HepG2 (cell line): ENCODE results near the gene BICRAL. TPM values are rescaled to one million over a fixed set of nuclear protein-coding genes. Genes with fewer than 3 reads are reported as not detected.
"Not testable (repeated sequence)": the region's sequence is repeated elsewhere in the genome, so short reads cannot be mapped to it uniquely, and the experiment has no call there.

Experiments
- CBFB ChIP-seq: sonication (generic); formaldehyde crosslinking; IDR thresholded peaks from 2 replicates; pipeline ENCODE4 v1.4.0; 2020; ENCODE audit warnings: missing genetic modification reagents
- GABPB1 ChIP-seq: IDR thresholded peaks from 2 replicates; pipeline ENCODE4 v1.6.1; 2016; ENCODE audit warnings: mild to moderate bottlenecking, missing genetic modification reagents, moderate library complexity, missing compliant biosample characterization
- HINFP ChIP-seq: sonication (generic); formaldehyde crosslinking; IDR thresholded peaks from 2 replicates; pipeline ENCODE4 v1.4.0; 2020; ENCODE audit warnings: low read depth, mild to moderate bottlenecking, missing genetic modification reagents
- HMGXB4 ChIP-seq, 2 experiments: sonication (generic) in 1 of 2; formaldehyde crosslinking in 1 of 2; IDR thresholded peaks; 2 replicates each; pipeline versions ENCODE4 v1.4.0 to v1.6.1; 2018 to 2020; ENCODE audit warnings: missing genetic modification reagents in 2 of 2, borderline replicate concordance in 1 of 2, low read depth in 1 of 2, mild to moderate bottlenecking in 1 of 2, missing biosample characterization in 1 of 2
- MED1 ChIP-seq: sonication (generic); formaldehyde crosslinking; IDR thresholded peaks from 2 replicates; pipeline ENCODE4 v1.4.0; 2020; ENCODE audit warnings: missing genetic modification reagents
- MEF2D ChIP-seq: sonication (generic); formaldehyde crosslinking; IDR thresholded peaks from 2 replicates; pipeline ENCODE4 v1.5.1; 2020; ENCODE audit warnings: mild to moderate bottlenecking, missing genetic modification reagents
- PHF8 ChIP-seq: sonication (generic); formaldehyde crosslinking; IDR thresholded peaks from 2 replicates; pipeline ENCODE4 v1.5.0; 2020; ENCODE audit warnings: missing genetic modification reagents
- REPIN1 ChIP-seq: sonication (generic); formaldehyde crosslinking; IDR thresholded peaks from 2 replicates; pipeline ENCODE4 v1.8.0; 2022; ENCODE audit warnings: missing genetic modification reagents, low read depth, mild to moderate bottlenecking, borderline replicate concordance
- SOX6 ChIP-seq, 2 experiments: fragments of 450-650 bp in 1 of 2; sonication (generic) in 1 of 2; formaldehyde crosslinking in 1 of 2; IDR thresholded peaks; 2 replicates each; pipeline versions ENCODE4 v1.4.0 to v1.6.1; 2017 to 2020; ENCODE audit warnings: antibody characterized with exemption in 1 of 2, mild to moderate bottlenecking in 1 of 2, missing genetic modification reagents in 1 of 2
- ZBTB25 ChIP-seq: IDR thresholded peaks from 2 replicates; pipeline ENCODE4 v1.6.1; 2018; ENCODE audit warnings: missing genetic modification reagents
- ZSCAN5A ChIP-seq: sonication (generic); formaldehyde crosslinking; IDR thresholded peaks from 2 replicates; pipeline ENCODE4 v1.8.0; 2022; ENCODE audit warnings: mild to moderate bottlenecking, missing genetic modification reagents, borderline replicate concordance
- polyA plus RNA-seq, 8 experiments: library from polyadenylated mRNA; depleted of rRNA in 3 of 8; stranded (reverse) in 7 of 8; unstranded in 1 of 8; fragments of >200 nt; fragmentation: Illumina TruSeq in 4 of 8; extraction: Trizol in 4 of 8; gene quantifications; 2 replicates each; pipeline versions ENCODE4 v1.2.1 to v1.2.3, GENCODE V29; 2011 to 2016; ENCODE audit warnings: low read depth in 4 of 8, missing spikeins in 1 of 8, mixed read lengths in 1 of 8; ENCODE audit not compliant: insufficient read depth in 1 of 8
- total RNA-seq, 5 experiments: library from RNA; depleted of rRNA; stranded (reverse); fragments of >200 nt; fragmentation: Illumina TruSeq; extraction: Trizol; gene quantifications; 2 replicates each; pipeline ENCODE4 v1.2.3, GENCODE V29; 2016; ENCODE audit warnings: low read depth in 1 of 5

BICRAL gene
- total and polyA plus RNA-seq, 2 of the 13 experiments (the other 11 are each of a cell fraction or from before 2014, with no cell fraction given), result 5.0 to 13.5 TPM

GRCh38 chr6:42894041-42894828 lies 112.4 kb downstream of the BICRAL start (continued):
- TF ChIP-seq REPIN1, result peak; percentile 40; the same call in 1 of the 2 replicates
- TF ChIP-seq HMGXB4 (CRISPR knock-in tag; IDR thresholded peaks at IDR 0.05; ENCODE audit: borderline replicate concordance in 1 of 2, low read depth in 1 of 2), result peak; percentile 37 to 41; a peak in 1 of 4 replicates
- TF ChIP-seq ZBTB25 (CRISPR knock-in tag), result peak; percentile 41; the same call in 1 of the 2 replicates
- TF ChIP-seq GABPB1 (CRISPR knock-in tag), result peak; percentile 14; the same call in 1 of the 2 replicates
- TF ChIP-seq ZSCAN5A (CRISPR knock-in tag), result 0 out of 2 replicates have a peak, but pooled peaks have one; percentile 34
- not testable (repeated sequence) for TF ChIP-seq SOX6 (IDR thresholded peaks at IDR 0.05)
- TF ChIP-seq SOX6 (CRISPR knock-in tag; IDR thresholded peaks at IDR 0.05), result peak; percentile 23; the same call in 1 of the 2 replicates
- 0 out of 2 replicates have a peak, but pooled peaks have one; percentile 18 for TF ChIP-seq HINFP (CRISPR knock-in tag)
- 0 out of 2 replicates have a peak, but pooled peaks have one; percentile 56 for TF ChIP-seq MEF2D (CRISPR knock-in tag)
- TF ChIP-seq PHF8 (CRISPR knock-in tag), result peak; percentile 43; the same call in 1 of the 2 replicates
- TF ChIP-seq MED1 (CRISPR knock-in tag), result 0 out of 2 replicates have a peak, but pooled peaks have one; percentile 29
- 0 out of 2 replicates have a peak, but pooled peaks have one; percentile 39 for TF ChIP-seq CBFB (CRISPR knock-in tag)
- TF ChIP-seq, all 625 proteins: peak for 58; not testable (repeated sequence) for 567
